Omental fat pad (tissue), 4 donors: Measurements from ENCODE around the gene C16orf87. TPM values are rescaled to one million over a fixed set of nuclear protein-coding genes. Genes with fewer than 3 reads are reported as not detected.

ENCODE experiments used
- ATAC-seq: fragments of 150-250 bp; one replicate; pipeline ENCODE4 v1.9.1; 2016; ENCODE audit warnings: mild to moderate bottlenecking, moderate library complexity; ENCODE audit not compliant: low FRiP score
- DNase-seq: peaks from one replicate; pipeline ENCODE4 v3.0.0-alpha.2; 2019; ENCODE audit warnings: low spot score
- CTCF ChIP-seq, 3 donors: fragments of 450-650 bp; IDR thresholded peaks; one replicate each; pipeline ENCODE4 v1.5.1; 2016 to 2017; ENCODE audit warnings: antibody characterized with exemption in 3 of 3, mild to moderate bottlenecking in 3 of 3, moderate library complexity in 2 of 3
- total RNA-seq, 4 donors: library from RNA; depleted of rRNA; stranded (reverse); fragments of >200 nt; gene quantifications; one replicate each; pipeline ENCODE4 v1.1.0, GENCODE V29; 2016

C16orf87 gene
- total RNA-seq, 4 donors from 2014 or later = 4.0 to 6.6 (median 4.7) TPM

- TF ChIP-seq CTCF (IDR thresholded peaks at IDR 0.05) = no peak
- ATAC-seq (no peak), DNase-seq (no peak)
These were observed 31.8 kb upstream of the C16orf87 start for GRCh38 chr16:46862555-46863447.

- DNase-seq = no peak
- no peak for ATAC-seq
- TF ChIP-seq CTCF (IDR thresholded peaks at IDR 0.05) = no peak
These were observed 28.8 kb upstream of the C16orf87 start for GRCh38 chr16:46859719-46860152.

- TF ChIP-seq CTCF (IDR thresholded peaks at IDR 0.05) = no peak
- ATAC-seq (no peak), DNase-seq (no peak)
These were observed 27.2 kb upstream of the C16orf87 start for GRCh38 chr16:46858151-46858550.

GRCh38 chr16:46857368-46857945, 26.5 kb upstream of the C16orf87 start:
- no peak for DNase-seq
- TF ChIP-seq CTCF (IDR thresholded peaks at IDR 0.05) = no peak
- ATAC-seq = no peak

- no peak for DNase-seq
- ATAC-seq = no peak
- no peak for TF ChIP-seq CTCF (IDR thresholded peaks at IDR 0.05)
These were observed 24.4 kb upstream of the C16orf87 start for GRCh38 chr16:46855389-46855788.

- ATAC-seq (no peak), DNase-seq (no peak)
- no peak for TF ChIP-seq CTCF (IDR thresholded peaks at IDR 0.05)
These were observed 23.9 kb upstream of the C16orf87 start for GRCh38 chr16:46854846-46855245.
